HEK293 (cell line): Measurements from ENCODE around the gene CCDC17.

Source experiments
- KLF10 ChIP-seq: fragments of 450-650 bp; IDR thresholded peaks from 2 replicates; pipeline ENCODE4 v1.5.1; 2018; ENCODE audit warnings: missing biosample characterization, mild to moderate bottlenecking, missing genetic modification characterization
- ZNF274 ChIP-seq, 2 experiments: fragments of 200-500 bp in 1 of 2; fragments of 450-650 bp in 1 of 2; sonication (Bioruptor generic) in 1 of 2; formaldehyde crosslinking in 1 of 2; IDR thresholded peaks; 2 replicates each; pipeline versions ENCODE4 v1.5.1 to v1.6.1; 2014 to 2016; ENCODE audit warnings: borderline replicate concordance in 1 of 2, inconsistent platforms in 1 of 2, low read length in 1 of 2, missing biosample characterization in 1 of 2, missing genetic modification characterization in 1 of 2
- ZXDB ChIP-seq: fragments of 450-650 bp; formaldehyde crosslinking; IDR thresholded peaks from 2 replicates; pipeline ENCODE4 v1.5.1; 2016; ENCODE audit warnings: missing biosample characterization, missing genetic modification characterization
- TF ChIP-seq, protein P1 (sequence below): fragments of 450-650 bp; formaldehyde crosslinking; IDR thresholded peaks from 2 replicates; pipeline ENCODE4 v1.5.1; 2016; ENCODE audit warnings: missing biosample characterization, missing genetic modification characterization
- TF ChIP-seq, protein P2 (sequence below): fragments of 450-650 bp; formaldehyde crosslinking; IDR thresholded peaks from 2 replicates; pipeline ENCODE4 v1.5.1; 2016; ENCODE audit warnings: missing biosample characterization, missing genetic modification characterization, borderline replicate concordance
- TF ChIP-seq, protein P3 (sequence below): fragments of 450-650 bp; formaldehyde crosslinking; IDR thresholded peaks from 2 replicates; pipeline ENCODE4 v1.5.1; 2016; ENCODE audit warnings: missing biosample characterization, missing genetic modification characterization

DNA sequence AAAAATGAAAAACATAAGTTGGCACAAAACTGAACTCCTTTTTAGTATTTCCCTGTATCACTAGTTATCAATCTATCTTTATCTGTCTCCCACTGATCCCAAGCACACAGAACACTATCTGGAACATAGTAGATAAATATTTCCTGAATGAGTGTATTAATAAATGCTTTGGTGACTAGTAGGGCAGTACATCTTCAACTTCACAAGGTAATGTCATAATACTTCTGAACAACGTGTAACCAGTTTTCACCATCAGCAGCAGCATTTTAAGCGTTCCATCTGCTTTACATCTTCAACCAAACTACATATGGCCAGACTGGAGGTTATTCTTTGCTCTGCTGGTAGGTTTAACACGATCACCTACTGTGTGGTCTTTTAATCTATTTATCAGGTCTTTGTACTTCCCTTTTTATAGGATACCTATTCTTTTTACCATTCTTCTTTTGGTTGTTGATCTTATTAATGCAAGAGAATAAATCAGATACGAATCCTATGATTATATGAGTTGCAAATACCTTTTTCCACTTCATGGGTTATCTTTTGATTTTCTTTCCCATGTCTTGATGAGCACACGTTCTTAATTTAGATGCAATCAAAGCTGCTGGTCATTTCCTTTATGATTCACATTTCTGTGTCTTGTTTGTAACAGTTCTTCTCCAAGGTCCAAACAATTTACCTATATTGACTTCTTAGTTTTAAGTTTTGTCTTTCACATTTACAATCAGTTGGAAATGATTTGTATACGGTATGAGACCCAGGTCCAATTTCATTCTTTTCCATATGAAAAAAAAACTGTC, 46.2 kb upstream of the CCDC17 start:
- no peak for TF ChIP-seq KLF10 (tag by site-specific recombination)
- TF ChIP-seq, protein P1, sequence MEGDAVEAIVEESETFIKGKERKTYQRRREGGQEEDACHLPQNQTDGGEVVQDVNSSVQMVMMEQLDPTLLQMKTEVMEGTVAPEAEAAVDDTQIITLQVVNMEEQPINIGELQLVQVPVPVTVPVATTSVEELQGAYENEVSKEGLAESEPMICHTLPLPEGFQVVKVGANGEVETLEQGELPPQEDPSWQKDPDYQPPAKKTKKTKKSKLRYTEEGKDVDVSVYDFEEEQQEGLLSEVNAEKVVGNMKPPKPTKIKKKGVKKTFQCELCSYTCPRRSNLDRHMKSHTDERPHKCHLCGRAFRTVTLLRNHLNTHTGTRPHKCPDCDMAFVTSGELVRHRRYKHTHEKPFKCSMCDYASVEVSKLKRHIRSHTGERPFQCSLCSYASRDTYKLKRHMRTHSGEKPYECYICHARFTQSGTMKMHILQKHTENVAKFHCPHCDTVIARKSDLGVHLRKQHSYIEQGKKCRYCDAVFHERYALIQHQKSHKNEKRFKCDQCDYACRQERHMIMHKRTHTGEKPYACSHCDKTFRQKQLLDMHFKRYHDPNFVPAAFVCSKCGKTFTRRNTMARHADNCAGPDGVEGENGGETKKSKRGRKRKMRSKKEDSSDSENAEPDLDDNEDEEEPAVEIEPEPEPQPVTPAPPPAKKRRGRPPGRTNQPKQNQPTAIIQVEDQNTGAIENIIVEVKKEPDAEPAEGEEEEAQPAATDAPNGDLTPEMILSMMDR, result no peak
- TF ChIP-seq, protein P2, sequence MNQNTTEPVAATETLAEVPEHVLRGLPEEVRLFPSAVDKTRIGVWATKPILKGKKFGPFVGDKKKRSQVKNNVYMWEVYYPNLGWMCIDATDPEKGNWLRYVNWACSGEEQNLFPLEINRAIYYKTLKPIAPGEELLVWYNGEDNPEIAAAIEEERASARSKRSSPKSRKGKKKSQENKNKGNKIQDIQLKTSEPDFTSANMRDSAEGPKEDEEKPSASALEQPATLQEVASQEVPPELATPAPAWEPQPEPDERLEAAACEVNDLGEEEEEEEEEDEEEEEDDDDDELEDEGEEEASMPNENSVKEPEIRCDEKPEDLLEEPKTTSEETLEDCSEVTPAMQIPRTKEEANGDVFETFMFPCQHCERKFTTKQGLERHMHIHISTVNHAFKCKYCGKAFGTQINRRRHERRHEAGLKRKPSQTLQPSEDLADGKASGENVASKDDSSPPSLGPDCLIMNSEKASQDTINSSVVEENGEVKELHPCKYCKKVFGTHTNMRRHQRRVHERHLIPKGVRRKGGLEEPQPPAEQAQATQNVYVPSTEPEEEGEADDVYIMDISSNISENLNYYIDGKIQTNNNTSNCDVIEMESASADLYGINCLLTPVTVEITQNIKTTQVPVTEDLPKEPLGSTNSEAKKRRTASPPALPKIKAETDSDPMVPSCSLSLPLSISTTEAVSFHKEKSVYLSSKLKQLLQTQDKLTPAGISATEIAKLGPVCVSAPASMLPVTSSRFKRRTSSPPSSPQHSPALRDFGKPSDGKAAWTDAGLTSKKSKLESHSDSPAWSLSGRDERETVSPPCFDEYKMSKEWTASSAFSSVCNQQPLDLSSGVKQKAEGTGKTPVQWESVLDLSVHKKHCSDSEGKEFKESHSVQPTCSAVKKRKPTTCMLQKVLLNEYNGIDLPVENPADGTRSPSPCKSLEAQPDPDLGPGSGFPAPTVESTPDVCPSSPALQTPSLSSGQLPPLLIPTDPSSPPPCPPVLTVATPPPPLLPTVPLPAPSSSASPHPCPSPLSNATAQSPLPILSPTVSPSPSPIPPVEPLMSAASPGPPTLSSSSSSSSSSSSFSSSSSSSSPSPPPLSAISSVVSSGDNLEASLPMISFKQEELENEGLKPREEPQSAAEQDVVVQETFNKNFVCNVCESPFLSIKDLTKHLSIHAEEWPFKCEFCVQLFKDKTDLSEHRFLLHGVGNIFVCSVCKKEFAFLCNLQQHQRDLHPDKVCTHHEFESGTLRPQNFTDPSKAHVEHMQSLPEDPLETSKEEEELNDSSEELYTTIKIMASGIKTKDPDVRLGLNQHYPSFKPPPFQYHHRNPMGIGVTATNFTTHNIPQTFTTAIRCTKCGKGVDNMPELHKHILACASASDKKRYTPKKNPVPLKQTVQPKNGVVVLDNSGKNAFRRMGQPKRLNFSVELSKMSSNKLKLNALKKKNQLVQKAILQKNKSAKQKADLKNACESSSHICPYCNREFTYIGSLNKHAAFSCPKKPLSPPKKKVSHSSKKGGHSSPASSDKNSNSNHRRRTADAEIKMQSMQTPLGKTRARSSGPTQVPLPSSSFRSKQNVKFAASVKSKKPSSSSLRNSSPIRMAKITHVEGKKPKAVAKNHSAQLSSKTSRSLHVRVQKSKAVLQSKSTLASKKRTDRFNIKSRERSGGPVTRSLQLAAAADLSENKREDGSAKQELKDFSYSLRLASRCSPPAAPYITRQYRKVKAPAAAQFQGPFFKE (tag by site-specific recombination), result no peak
- no peak for TF ChIP-seq ZNF274 (IDR thresholded peaks at IDR 0.05; ENCODE audit: low read length)
- no peak for TF ChIP-seq ZNF274 (tag by site-specific recombination; IDR thresholded peaks at IDR 0.05; ENCODE audit: borderline replicate concordance)
- no peak for TF ChIP-seq ZXDB (tag by site-specific recombination)
- TF ChIP-seq, protein P3, sequence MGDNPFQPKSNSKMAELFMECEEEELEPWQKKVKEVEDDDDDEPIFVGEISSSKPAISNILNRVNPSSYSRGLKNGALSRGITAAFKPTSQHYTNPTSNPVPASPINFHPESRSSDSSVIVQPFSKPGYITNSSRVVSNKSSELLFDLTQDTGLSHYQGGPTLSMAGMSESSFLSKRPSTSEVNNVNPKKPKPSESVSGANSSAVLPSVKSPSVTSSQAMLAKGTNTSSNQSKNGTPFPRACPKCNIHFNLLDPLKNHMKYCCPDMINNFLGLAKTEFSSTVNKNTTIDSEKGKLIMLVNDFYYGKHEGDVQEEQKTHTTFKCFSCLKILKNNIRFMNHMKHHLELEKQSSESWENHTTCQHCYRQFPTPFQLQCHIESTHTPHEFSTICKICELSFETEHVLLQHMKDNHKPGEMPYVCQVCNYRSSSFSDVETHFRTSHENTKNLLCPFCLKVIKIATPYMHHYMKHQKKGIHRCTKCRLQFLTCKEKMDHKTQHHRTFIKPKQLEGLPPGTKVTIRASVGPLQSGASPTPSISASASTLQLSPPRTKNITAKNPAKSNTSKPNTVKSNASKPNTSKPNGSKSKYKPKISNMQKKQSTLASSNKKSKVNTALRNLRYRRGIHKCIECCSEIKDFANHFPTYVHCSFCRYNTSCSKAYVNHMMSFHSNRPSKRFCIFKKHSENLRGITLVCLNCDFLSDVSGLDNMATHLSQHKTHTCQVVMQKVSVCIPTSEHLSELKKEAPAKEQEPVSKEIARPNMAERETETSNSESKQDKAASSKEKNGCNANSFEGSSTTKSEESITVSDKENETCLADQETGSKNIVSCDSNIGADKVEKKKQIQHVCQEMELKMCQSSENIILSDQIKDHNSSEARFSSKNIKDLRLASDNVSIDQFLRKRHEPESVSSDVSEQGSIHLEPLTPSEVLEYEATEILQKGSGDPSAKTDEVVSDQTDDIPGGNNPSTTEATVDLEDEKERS (tag by site-specific recombination), result no peak
